Activated CD4-positive, alpha-beta T cell treated with anti-CD3 and anti-CD28 coated beads, Interleukin-10, Interleukin-2, amounts not matched to agents 100 ng/mL and 50 ng/mL, durations not matched to agents 16 hours and 8 hours (primary cell): ENCODE results near the gene UBASH3A.

Experiments
- DNase-seq: peaks from one replicate; pipeline ENCODE4 v3.0.0-alpha.2; 2020

Gene UBASH3A

GRCh38 chr21:42403611-42404231 lies at the start of gene UBASH3A:
Gene UBASH3A (plus strand): TSS chr21:42403902. CDS start chr21:42403946, 44 bp downstream.
- DNase-seq: peak; percentile 71

GRCh38 chr21:42356046-42356445 lies 47.7 kb upstream of the UBASH3A start:
- no peak for DNase-seq

GRCh38 chr21:42356650-42357049 lies 47.1 kb upstream of the UBASH3A start:
- no peak for DNase-seq

GRCh38 chr21:42357307-42357706 lies 46.4 kb upstream of the UBASH3A start:
- no peak for DNase-seq

DNA sequence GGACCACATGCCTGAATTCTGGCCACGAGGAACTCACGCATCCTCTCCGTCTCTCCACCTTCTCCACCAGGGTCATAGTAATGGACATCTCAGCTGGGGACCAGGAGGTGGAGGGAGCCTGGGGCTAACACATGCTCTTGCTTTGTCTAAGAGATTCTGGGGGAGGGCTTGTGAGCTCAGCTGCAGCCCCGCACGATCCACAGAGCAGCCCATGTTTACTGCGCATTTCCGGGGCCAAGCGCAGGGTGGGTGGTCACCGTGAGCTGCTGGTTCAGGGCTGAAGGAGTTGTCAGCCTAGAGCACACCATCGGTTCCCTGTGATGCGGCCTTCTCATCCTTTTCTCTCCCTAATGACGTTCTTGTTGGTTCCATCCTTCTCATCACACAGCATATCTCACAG lies 45.4 kb upstream of the UBASH3A start:
- DNase-seq: no peak

- no peak for DNase-seq
Observed at GRCh38 chr21:42358937-42359336, 44.8 kb upstream of the UBASH3A start.

DNA sequence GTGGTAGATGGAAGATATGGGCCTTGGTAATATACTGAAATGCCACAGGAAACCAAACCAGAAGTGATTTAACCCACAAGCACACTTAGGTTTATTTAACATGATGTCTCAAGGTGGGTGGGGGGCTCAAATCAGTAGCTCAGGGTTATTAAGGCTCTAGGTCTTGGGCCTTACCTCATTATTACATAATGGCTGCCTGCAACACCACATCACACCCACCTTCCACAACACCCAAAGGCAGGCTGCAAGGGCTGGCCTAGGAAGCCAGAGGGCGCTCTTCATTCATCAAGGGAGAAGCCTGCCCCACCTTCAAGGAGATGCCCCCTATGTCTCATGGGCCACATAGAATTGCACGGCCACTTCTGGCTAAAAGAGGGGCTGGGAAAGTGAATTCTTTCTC lies 43.4 kb upstream of the UBASH3A start:
- DNase-seq: peak; percentile 33

DNA sequence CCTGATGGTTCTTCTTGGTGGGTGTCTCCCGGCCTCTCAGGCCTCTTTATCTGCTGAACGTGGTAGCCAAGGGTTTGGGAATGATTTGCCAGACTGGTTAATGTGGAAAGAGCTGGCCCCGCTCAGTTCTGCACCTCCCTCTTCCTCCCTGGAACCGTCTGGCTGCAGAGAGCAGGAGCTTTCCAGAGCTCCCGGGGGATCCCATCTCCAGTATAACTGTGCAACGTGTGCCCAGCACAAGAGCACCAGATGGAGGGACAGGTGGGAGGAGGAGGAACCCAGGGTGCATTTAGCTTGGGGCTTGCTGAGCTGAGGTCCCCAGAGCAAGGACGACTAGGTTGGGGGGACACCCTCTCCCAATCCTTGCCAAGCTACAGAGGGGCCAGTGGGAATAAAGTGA lies 42.4 kb upstream of the UBASH3A start:
- no peak for DNase-seq

GRCh38 chr21:42362198-42362597 lies 41.5 kb upstream of the UBASH3A start:
- DNase-seq: no peak

GRCh38 chr21:42362700-42363099 lies 41.0 kb upstream of the UBASH3A start:
- DNase-seq: no peak

DNA sequence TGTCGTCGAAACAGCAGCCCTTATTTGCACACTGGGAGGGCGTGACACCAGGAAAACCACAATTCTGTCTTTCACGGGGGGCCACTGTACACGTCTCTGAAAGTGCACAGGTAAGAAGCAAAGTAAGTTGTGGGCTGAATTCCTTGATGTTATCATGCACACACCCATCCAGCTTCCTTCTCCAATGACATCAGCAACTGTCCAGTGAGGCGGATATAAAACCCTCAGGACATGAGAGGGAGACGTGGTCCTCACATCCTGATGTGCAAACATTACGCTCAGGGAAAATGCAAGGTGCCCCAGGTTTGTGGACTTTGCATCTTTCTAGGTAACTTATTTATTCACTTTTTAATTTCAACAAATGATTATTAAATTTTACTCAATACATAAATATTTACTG lies 40.4 kb upstream of the UBASH3A start:
- no peak for DNase-seq

DNA sequence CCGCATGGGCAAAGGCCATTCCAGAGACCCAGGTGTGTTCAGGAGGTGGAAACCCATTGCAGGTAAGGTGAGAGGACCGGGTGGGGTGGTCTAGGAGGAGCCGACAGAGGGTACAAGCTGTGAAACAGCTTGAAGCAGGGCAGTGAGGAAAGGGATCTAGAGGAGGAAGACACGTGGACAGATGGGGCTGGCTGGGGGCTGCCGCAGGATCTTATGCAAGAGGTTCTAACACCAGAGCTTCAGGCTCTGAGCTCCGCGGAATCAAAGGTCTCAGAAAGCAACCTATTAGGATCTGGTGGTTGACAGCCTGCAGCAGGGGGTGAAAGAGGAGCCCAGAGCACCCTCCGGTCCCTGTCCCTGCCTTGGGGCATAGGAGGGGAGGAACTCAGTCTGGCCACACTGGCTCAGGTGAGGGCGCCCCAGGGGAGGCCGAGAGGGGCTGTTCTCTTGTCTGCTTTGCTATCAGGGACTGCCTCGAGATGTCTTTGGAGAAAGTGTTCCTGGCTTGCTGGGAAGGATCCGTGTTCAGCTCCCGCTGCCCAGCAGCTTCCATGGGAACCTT lies 39.3 kb upstream of the UBASH3A start:
- no peak for DNase-seq

DNA sequence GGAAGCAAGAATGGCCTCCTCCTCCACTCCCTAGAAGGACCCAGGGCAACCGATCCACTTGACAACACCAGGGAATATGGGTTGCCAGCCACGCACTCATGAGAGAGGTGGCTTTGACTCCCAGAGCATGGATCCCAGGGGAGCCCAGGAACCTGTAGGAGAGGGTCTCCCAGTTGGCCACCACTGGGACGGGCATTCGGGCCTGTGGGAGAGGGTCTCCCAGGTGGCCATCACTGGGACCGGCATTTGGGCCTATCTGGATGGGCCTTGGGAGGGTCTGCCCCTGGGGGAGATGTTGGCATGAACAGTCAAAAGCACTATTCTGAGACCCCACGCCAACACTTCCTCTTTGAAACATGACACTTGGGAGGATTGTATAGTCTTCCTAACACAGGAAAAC lies 37.9 kb upstream of the UBASH3A start:
- DNase-seq: no peak

DNA sequence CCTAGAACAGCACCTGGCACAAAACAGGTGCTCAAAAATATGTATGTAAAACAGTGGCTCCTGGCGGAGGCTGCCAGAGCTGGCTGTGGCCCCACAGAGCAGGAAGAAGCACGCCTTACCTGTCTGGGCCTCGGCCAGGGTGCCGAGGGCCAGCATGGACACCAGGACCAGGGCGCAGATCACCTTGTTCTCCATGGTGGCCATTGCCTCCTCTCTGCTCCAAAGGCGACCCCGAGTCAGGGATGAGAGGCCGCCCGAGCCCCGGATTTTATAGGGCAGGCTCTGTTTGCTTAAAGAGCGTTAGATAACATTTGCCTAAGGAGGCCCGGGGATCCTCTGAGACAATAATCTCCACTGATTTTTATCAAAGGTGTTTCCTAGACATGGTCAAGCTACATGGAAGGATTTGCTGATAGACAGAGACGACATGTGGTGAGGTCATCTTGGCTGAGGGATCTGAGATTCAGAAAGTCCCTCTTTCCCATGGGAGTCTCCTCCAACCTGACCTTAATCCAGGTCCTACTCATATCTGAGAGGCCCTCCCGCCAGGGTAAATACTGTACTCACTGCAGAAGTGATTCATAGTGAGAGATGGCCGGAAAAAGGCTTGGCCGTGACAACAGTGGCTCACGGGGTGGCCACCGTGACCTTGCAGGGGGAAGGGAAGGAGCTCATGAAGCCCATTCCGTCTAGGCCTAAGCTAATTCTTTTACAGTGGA lies 37.3 kb upstream of the UBASH3A start, which contains the start of gene TFF1:
Gene TFF1, minus strand, starts transcription at position 244 of the 719 bp plus-strand sequence. Its CDS starts 40 bp downstream, at position 204.
- DNase-seq: no peak

DNA sequence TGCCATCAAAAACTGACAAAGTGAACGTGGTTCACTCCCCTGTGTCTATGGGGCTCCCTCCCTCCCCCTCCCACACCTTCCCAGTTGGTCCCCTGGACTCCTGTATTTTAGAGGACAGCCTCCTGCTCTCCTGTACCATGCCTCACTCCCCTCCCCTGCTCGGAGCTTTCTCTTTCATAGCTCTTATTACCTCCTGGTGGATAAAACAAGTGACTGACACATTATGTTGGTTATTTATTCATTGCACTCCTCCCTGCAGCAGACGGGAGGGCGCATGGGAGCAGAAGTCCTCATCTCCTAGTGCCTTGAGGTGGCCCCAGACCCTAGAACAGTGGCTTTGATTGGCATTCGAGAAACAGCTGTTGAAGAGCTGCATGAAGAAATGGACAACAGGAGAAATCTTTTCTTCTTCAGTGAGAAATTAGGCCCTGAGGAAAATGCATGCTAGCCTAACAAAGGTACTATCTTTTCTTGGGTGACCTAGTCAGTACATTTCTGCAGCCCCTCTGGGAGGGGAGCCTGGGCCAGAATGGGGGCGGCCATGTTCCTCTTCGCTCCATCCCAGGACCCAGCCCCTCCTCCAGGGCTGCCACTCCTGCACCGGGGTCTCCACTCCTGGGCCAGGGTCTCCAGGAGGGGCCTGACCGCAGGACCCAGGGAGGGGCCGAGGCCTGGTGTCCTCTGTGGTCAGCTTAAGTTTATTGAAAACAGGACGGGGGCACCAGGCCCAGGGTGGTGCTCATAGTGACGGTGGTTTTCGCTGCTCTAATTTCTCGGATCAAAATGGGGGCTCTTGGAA lies 36.1 kb upstream of the UBASH3A start:
- DNase-seq: no peak

GRCh38 chr21:42369821-42370220 lies 33.9 kb upstream of the UBASH3A start:
- DNase-seq: no peak

- DNase-seq: no peak
Observed at GRCh38 chr21:42370894-42371654, 32.6 kb upstream of the UBASH3A start.

GRCh38 chr21:42373196-42373907 lies 30.4 kb upstream of the UBASH3A start:
- peak; percentile 33 for DNase-seq

DNA sequence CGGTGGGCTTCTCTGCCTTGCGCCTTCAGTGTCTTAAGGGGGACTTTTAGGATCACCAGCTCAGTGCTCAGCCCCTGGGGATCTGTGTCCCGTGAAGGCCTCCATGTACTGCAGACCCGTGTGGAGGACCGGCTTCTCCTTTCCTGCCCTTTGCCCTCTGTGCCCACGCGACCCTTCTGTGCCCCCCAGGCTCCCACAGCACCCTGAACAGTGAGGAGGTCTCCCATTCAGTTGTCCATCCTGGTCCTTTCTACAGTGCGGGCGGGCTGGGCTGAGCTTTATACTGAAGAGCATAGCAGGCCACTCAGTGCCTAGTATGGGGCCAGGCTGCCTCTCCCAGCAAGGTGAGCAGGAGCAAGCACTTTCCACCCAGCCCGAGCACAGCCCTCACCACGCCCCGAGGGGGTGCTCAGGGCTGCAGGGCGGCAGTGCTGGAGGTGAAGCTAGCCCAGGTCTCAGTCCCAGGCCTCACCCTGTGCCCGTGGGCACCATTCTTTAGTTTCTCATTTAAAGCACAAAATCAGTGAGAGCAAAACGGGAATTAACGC lies 29.7 kb upstream of the UBASH3A start:
- DNase-seq: no peak

DNA sequence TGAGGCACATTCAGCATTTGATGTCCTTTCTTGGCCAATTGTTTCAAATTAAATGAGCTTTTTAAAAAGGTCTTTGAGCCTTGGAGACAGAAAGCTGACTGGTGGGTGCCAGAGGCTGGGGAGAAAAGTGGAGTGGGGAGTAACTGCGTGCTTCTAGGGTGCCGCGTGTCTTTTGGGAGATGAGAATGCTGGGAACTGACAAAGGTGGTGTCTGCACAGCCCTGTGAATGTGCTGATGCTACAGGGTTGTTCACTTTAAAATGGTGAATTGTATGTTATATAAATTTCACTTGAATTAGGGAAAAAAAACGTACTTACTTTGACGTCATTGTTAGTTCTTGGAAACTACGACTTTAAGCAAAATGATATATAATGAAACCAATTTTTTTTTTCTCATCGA lies 29.2 kb upstream of the UBASH3A start:
- DNase-seq: peak; percentile 15

- no peak for DNase-seq
Observed at GRCh38 chr21:42374864-42375499, 28.7 kb upstream of the UBASH3A start.
